GM20000 (cell line): ENCODE results near the gene TIMM21.

Source experiments
- DNase-seq: peaks from one replicate; pipeline ENCODE4 v3.0.0; 2012; ENCODE audit warnings: low spot score
- TF ChIP-seq, protein P1 (sequence below): IDR thresholded peaks from 2 replicates; pipeline ENCODE4 v1.5.1; 2012; ENCODE audit warnings: mild to moderate bottlenecking, control low read depth; ENCODE audit errors: extremely low read depth, missing control alignments

Gene TIMM21

DNA sequence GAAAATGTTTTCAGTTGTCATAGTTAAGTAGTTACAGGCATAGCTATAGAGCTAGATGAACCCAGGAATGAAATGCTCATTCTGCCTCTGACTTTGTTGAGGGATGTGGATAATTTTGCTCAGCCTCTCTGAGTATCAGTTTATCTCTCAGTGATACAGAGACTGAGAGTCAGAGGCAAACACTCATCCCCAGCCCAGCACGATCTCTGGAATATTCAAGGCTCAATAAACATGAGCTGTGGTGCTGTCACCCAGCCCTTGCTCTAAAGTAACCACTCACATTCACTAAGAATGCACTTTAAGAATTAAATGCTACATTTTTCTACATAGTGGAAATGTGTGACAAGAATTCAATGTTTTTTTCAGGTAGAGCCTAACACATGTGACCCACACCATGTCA is 30.6 kb downstream of the TIMM21 start:
- DNase-seq, result no peak
- TF ChIP-seq, protein P1, sequence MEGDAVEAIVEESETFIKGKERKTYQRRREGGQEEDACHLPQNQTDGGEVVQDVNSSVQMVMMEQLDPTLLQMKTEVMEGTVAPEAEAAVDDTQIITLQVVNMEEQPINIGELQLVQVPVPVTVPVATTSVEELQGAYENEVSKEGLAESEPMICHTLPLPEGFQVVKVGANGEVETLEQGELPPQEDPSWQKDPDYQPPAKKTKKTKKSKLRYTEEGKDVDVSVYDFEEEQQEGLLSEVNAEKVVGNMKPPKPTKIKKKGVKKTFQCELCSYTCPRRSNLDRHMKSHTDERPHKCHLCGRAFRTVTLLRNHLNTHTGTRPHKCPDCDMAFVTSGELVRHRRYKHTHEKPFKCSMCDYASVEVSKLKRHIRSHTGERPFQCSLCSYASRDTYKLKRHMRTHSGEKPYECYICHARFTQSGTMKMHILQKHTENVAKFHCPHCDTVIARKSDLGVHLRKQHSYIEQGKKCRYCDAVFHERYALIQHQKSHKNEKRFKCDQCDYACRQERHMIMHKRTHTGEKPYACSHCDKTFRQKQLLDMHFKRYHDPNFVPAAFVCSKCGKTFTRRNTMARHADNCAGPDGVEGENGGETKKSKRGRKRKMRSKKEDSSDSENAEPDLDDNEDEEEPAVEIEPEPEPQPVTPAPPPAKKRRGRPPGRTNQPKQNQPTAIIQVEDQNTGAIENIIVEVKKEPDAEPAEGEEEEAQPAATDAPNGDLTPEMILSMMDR, result no peak

DNA sequence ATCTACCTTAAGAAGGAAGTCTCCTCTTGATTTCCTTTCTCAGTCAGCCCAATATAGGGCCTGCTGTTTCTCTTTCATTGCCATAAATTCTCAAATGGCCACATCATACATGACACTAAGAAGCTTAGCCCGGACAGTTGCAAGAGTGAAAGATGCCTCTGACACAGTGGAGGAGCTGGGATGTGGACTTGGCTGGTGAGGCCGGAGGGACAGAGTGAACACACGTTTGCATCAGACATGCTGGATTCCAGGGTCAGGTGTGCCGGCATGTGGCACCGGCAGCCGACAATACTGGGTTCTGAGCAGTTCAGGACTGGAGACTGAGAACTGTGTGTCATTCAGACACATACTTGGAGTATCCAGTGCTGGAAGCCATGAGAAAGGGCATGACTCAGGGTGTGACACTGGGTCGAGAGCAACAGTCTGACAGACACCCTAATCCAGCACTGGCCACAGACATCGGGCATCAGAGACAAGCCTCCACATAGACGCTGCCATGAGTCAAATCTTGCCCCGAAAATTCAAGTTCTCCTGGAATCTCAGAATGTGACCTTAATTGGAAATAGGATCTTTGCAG is 31.4 kb downstream of the TIMM21 start:
- TF ChIP-seq, protein P1, result no peak
- DNase-seq, result no peak

DNA sequence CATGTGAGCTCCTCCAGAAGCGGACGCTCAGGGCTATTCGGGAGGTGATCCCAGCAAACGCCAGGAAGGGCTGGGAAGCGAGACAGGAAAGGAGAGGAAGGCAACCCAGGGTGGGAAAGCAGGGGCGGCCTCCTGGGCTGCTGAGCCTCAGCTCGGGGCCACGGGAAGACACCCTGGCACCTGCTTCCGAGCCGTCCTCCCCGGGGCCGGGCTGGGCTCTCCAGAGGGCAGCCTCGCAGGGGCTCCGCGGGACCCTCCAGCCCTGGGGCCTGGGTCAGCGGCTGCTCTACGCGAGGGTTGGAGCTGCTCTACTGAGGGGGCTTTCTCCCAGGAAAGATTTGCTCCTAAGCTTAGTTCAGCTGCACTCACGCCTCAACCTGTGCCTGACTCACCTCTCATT is 34.0 kb downstream of the TIMM21 start:
- DNase-seq, result no peak
- TF ChIP-seq, protein P1, result no peak

DNA sequence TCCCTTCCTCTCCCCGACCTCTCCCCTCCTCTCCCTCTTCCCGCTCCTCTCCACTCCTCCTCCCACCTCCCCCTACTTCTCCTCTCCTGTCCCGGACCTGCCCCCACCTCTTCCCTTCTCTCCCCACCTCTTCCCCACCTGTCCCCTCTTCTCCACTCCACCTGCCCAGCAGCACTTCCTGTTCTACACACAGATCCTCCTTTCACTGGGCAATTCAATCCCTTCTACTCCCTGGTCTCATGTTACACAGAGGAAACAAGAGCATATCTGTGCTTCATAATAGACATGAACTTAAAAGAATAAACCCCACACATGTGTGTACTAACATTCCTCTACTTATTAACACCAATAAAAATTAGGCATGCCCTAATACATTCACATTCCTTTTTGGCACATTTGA is 34.8 kb downstream of the TIMM21 start:
- DNase-seq, result no peak
- TF ChIP-seq, protein P1, result no peak

DNA sequence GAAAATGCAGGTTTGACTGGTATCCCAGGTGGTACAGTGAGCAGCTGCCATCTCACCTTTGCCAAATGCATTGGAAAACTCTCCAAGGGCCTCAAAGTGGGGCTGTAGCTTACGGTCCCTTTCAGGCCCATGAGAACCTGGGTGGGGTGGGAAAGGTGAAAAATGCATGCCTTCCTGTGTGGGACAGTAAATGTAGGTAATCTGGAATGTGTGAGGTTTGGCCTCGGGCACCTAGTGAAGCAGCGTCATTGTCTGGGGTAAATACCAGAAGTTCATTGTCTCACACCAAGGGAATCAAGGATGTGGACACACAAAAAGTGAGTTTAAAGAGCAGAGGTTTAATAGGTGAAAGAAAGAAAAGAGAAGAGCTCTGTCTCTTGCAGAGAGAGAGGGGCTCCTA is 36.6 kb downstream of the TIMM21 start:
- DNase-seq, result no peak
- TF ChIP-seq, protein P1, result no peak

DNA sequence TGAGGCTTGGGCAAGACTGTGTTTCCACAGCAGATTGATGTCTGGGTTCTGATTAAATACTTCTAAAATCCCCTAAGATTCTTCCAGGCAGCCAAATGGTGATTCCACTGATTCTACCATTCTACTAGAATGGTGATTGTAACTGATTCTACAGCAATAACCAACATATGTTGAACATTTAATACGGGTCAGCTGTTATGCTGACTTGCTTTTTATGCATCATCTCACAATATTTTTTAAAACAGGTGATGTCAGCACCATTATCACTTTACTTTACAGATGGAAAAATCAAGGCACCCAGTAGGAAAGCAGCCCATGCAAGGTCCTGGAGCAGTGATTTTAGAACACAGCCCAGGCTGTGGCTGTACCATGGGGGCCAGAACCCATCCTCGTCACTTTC is 37.5 kb downstream of the TIMM21 start:
- TF ChIP-seq, protein P1, result no peak
- no peak for DNase-seq

DNA sequence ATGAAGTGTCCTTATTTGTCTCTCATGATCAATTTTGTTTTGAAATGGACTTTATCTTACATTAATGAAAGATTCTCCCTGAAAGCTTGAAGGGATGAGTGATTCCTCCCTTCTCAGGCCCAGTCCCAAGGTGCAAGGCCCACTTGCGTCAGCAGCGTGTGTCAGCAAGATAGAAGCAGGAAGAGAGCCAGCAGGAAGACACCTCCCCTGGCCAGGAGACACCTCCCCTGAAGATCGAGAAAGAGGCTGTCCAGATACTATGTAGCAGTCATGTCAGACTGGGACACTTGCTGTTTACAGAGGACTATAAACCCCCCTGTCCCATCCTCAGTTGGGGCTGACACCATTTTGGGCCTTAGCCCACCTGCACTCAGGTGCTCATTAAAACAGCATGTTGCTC is 38.3 kb downstream of the TIMM21 start:
- no peak for DNase-seq
- TF ChIP-seq, protein P1, result no peak
